ENCODE results near the gene TWNK.
A peak's percentile ranks its signal among the peaks of the same experiment; 100 is the strongest.

TWNK gene

DNA sequence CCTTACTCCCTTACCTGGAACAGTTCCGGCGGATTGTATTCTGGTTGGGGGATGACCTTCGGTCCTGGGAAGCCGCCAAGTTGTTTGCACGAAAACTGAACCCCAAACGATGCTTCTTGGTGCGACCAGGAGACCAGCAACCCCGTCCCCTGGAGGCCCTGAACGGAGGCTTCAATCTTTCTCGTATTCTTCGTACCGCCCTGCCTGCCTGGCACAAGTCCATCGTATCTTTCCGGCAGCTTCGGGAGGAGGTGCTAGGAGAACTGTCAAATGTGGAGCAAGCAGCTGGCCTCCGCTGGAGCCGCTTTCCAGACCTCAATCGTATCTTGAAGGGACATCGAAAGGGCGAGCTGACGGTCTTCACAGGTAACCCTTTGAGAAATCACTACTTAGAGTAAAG, 1.7 kb downstream of the TWNK start:
- H3K27ac ChIP-seq (ENCODE audit: low read depth, low read length), result no peak overlapping the region
- peak overlapping the region; percentile 82 for H3K4me3 ChIP-seq (ENCODE audit: low read length)
- H3K36me3 ChIP-seq (ENCODE audit: control insufficient read depth, low read length), result peaks cover 52% of the 10 kb centered on the region
- peaks cover 28% of the 10 kb centered on the region for H3K4me1 ChIP-seq (ENCODE audit: control insufficient read depth, low read length)
- no peaks in the 10 kb centered on the region for H3K9me3 ChIP-seq (ENCODE audit: control insufficient read depth, insufficient read depth, low read length)
- H3K27me3 ChIP-seq (ENCODE audit: control insufficient read depth, low read length), result no peaks in the 10 kb centered on the region
- TF ChIP-seq CTCF (IDR thresholded peaks at IDR 0.05; ENCODE audit: low read depth, low read length, poor library complexity, severe bottlenecking) (no peak), EZH2phosphoT487 (IDR thresholded peaks at IDR 0.05; ENCODE audit: borderline replicate concordance, low read length) (no peak)
- peak overlapping the region; percentile 84 for H3K4me2 ChIP-seq (ENCODE audit: low read length)
- H3K79me2 ChIP-seq (ENCODE audit: control insufficient read depth, low read length), result peaks cover 60% of the 10 kb centered on the region
- no peaks in the 10 kb centered on the region for H3K9me2 ChIP-seq (replicated peaks; ENCODE audit: control insufficient read depth, low read length)
- H4K20me1 ChIP-seq (ENCODE audit: control insufficient read depth, insufficient read depth, low read depth, low read length), result peaks cover 6% of the 10 kb centered on the region; the same call in 1 of the 2 replicates
- peaks cover 3% of the 10 kb centered on the region; the same call in 1 of the 2 replicates for H3F3A ChIP-seq (ENCODE audit: control insufficient read depth, insufficient read depth)

DNA sequence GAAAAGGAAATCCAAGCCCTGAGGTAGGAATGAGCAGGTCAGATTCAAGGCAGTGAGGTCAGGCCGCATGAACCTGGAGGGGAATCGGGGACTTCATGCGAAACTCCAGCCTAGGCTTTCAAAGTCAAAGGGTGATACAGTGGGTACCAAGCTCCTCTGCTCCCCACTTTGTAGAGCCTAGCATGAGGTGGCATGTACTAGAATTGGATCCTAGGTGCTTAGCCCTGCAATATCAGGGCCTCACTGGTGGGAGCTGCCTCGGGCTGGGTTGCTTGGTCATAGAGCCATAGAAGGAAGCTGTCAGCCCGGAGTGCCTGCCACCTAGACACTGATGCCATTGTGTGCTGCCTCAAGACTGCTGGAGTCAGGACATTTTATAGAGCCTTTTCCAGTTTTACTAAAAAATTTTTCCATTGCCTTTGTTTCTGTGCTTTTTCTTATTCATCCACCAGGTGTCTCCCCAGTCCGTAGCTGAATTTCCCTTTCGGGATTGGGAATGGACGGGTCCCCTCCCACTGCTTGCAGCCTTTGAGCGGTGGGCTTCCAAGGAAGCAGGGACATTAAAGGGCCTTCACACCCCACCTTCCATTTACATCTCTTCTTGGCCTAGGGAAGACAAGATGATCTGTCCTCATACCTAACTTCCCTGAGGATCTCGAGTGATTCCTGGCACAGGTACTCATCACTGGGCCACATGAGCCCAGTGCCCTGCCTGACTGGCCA, 6.8 kb downstream of the TWNK start:
- Histone ChIP-seq H3K36me3 (ENCODE audit: control insufficient read depth, low read length) (peaks cover 46% of the 10 kb centered on the region), H3K4me2 (ENCODE audit: low read length) (no peak overlapping the region), H3K9me2 (replicated peaks; ENCODE audit: control insufficient read depth, low read length) (no peaks in the 10 kb centered on the region), H3K9me3 (ENCODE audit: control insufficient read depth, insufficient read depth, low read length) (no peaks in the 10 kb centered on the region), H4K20me1 (ENCODE audit: control insufficient read depth, insufficient read depth, low read depth, low read length) (peaks cover 3% of the 10 kb centered on the region; the same call in 1 of the 2 replicates), H3K4me3 (ENCODE audit: low read length) (no peak overlapping the region), H3K27me3 (ENCODE audit: control insufficient read depth, low read length) (no peaks in the 10 kb centered on the region), H3K4me1 (ENCODE audit: control insufficient read depth, low read length) (peaks cover 33% of the 10 kb centered on the region), H3K79me2 (ENCODE audit: control insufficient read depth, low read length) (peaks cover 34% of the 10 kb centered on the region), H3K27ac (ENCODE audit: low read depth, low read length) (no peak overlapping the region), H3F3A (ENCODE audit: control insufficient read depth, insufficient read depth) (peaks cover 25% of the 10 kb centered on the region)
- TF ChIP-seq EZH2phosphoT487 (IDR thresholded peaks at IDR 0.05; ENCODE audit: borderline replicate concordance, low read length) (no peak), CTCF (IDR thresholded peaks at IDR 0.05; ENCODE audit: low read depth, low read length, poor library complexity, severe bottlenecking) (peak; percentile 56)

GRCh38 chr10:100995181-100995580, 7.8 kb downstream of the TWNK start:
- H3K27ac ChIP-seq (ENCODE audit: low read depth, low read length), result no peak overlapping the region
- peaks cover 36% of the 10 kb centered on the region for H3K36me3 ChIP-seq (ENCODE audit: control insufficient read depth, low read length)
- H3K4me3 ChIP-seq (ENCODE audit: low read length), result no peak overlapping the region

More at GRCh38 chr10:100995181-100995580, 7.8 kb downstream of the TWNK start:
- Histone ChIP-seq H3K4me2 (ENCODE audit: low read length) (no peak overlapping the region), H3K27me3 (ENCODE audit: control insufficient read depth, low read length) (no peaks in the 10 kb centered on the region), H3K4me1 (ENCODE audit: control insufficient read depth, low read length) (peaks cover 27% of the 10 kb centered on the region), H3F3A (ENCODE audit: control insufficient read depth, insufficient read depth) (peaks cover 25% of the 10 kb centered on the region), H4K20me1 (ENCODE audit: control insufficient read depth, insufficient read depth, low read depth, low read length) (no peaks in the 10 kb centered on the region), H3K79me2 (ENCODE audit: control insufficient read depth, low read length) (peaks cover 27% of the 10 kb centered on the region), H3K9me2 (replicated peaks; ENCODE audit: control insufficient read depth, low read length) (no peaks in the 10 kb centered on the region), H3K9me3 (ENCODE audit: control insufficient read depth, insufficient read depth, low read length) (no peaks in the 10 kb centered on the region)
- TF ChIP-seq EZH2phosphoT487 (IDR thresholded peaks at IDR 0.05; ENCODE audit: borderline replicate concordance, low read length) (no peak), CTCF (IDR thresholded peaks at IDR 0.05; ENCODE audit: low read depth, low read length, poor library complexity, severe bottlenecking) (no peak)

All from DOHH2 (cell line).